LNCaP clone FGC (cell line): ENCODE results near the gene PDGFC.

Experiments used
- DNase-seq: peaks from one replicate; pipeline ENCODE4 v3.0.0-alpha.2; 2011; ENCODE audit warnings: low read depth
- H3K4me3 ChIP-seq: 2 replicates; pipeline ENCODE4 v1.5.1; 2011; ENCODE audit warnings: mild to moderate bottlenecking, low read depth, low read length, control low read depth
- TF ChIP-seq, protein P1 (sequence below): IDR thresholded peaks from 2 replicates; pipeline ENCODE4 v1.5.1; 2012; ENCODE audit warnings: mild to moderate bottlenecking; ENCODE audit not compliant: control insufficient read depth, insufficient read depth; ENCODE audit errors: extremely low read depth

The PDGFC gene

DNA sequence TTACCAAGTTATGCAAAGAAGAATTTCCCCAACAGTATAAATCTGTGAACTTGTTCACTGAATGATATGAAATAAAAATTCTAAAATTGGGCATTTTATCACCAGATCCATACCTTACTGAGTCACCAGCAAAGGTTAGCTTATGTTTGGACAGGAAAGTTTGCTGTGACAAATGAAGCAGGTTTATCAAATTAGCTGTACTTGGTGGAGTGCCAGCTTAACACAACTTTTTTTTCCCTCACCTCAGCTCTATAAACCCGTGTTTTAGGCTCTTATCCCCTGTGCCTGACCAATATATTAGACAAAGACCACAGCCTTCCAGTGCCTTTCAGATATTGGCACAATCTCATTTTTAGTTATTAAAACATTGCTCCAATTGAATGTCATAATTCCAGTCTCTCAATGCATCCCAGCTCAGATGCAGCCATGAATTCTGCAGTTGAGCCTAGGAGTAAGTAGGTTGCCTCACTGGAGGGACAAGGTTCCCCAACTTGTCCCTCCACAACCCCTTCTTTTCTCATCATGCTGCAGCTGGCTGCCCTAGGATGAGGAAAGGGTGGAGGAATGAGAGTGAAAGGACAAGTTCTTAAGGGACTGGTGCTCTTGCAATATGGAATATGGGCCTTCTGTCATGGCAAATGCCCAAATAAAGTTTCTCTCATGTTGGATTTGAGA lies 27.0 kb upstream of the PDGFC start:
- no peak overlapping the region for H3K4me3 ChIP-seq
- no peak for DNase-seq
- TF ChIP-seq, protein P1, sequence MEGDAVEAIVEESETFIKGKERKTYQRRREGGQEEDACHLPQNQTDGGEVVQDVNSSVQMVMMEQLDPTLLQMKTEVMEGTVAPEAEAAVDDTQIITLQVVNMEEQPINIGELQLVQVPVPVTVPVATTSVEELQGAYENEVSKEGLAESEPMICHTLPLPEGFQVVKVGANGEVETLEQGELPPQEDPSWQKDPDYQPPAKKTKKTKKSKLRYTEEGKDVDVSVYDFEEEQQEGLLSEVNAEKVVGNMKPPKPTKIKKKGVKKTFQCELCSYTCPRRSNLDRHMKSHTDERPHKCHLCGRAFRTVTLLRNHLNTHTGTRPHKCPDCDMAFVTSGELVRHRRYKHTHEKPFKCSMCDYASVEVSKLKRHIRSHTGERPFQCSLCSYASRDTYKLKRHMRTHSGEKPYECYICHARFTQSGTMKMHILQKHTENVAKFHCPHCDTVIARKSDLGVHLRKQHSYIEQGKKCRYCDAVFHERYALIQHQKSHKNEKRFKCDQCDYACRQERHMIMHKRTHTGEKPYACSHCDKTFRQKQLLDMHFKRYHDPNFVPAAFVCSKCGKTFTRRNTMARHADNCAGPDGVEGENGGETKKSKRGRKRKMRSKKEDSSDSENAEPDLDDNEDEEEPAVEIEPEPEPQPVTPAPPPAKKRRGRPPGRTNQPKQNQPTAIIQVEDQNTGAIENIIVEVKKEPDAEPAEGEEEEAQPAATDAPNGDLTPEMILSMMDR = no peak

DNA sequence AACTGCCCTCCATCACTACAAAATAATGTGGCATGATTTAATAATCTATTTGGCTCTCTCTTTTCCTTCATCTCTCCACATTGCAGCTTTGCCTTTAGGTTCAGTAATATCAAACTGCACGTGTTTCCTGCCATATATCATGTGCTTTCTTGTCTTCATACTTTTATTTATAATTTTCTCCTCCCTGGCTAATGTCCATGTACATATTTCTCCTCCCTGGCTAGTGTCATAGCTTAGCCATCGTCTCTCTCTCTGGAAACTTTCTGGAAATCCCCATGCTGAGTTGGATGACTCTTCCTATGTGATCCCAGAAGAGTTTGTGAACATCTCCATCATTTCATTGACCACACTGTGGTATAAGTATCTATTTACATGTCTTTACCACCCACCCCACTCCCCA lies 21.3 kb upstream of the PDGFC start:
- TF ChIP-seq, protein P1 = no peak
- DNase-seq = no peak
- no peak overlapping the region for H3K4me3 ChIP-seq

DNA sequence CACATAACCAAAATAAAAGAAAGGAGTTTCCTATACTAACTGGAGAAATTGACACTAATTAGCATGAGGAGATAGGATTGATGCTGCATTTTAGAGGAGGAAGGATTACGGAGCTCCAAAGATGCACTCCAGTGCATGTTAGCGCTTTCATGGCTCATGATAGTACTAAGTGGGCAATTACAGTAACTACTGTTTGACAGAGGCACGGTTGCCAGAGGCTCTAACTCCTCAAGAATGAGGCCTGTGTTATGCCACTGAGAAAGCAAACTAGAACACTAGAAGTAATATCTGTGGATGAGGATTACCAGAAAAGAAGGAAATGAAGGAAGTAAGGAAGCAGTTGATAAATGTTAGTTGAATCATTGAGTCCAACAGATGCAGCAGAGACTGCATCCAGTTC lies 19.6 kb upstream of the PDGFC start:
- DNase-seq = no peak
- TF ChIP-seq, protein P1 = no peak
- no peak overlapping the region for H3K4me3 ChIP-seq

DNA sequence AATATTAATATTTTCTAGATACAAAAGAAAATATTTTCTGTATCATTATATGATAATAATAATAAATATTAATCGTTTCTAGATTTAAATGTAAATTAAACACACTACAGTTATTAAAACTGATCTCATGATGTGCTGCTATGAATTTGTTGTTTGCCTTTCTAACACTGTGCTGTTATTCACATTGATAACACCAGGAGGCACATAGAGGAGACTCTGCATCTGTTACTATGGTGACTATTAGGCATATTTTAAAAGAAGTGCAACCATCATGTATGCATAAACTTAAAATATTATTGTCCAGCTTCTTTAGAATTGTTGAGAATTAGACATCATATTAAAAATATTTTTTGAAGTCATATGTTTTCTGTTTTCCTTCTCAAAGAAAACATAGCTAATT lies 11.8 kb upstream of the PDGFC start:
- no peak for DNase-seq
- no peak overlapping the region for H3K4me3 ChIP-seq
- TF ChIP-seq, protein P1 = peak; percentile 36

DNA sequence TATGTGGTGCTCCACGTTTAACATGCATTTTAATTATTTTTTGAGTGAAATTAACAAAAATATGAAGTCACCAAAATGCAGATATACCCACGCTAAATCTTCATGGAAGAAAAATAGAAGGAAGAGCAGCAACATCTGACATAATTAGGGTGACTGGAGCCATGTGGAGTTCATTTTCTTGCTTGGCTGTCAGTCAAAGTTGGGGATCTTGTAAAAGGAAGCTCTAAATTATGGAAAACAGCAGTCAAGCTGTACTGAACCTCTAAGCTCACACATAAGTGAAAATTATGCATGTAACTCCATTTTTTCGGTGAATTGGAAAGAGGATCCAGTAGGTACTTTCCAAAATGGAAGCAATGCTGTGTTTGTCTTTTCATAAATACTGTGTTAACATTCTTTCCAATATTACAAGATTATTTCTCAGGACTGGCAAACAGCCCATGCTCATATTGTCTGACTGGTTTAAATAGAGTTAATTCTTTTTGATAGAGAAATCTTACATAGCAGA lies 9.7 kb upstream of the PDGFC start:
- TF ChIP-seq, protein P1 = no peak
- DNase-seq = no peak

DNA sequence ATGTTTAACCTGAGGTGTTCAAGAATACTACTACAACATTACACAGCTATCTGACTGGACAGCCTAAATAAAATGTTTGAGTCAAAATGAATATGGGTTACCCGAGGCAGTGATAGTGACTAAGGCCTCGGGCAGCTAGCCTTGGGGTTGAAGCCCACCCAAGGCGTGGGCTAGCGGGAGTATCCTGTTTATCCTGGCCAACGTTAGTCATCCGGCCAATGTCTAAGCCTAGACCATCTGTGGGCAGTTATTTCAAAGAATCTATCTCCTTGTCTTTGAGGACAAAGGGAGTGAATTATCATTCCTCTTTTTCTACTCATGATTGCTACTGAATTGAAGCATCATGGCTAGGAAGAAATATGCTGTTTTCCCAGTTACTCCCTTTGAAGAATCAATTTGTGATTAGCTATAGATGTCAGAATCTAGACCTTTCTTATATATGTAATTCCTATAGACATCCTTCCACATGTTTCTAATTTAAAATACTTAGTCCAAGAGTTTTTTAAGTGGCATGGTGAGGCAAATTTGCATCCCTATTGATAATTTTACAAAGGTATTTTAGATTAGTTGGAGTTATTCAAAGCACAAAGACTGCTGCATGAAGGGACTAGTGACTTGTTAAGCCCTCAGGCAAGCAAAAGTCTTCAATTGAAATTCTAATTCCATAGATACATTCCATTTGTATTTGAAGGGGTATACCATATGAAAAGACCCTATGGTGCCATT lies 6.0 kb upstream of the PDGFC start:
- no peak overlapping the region for H3K4me3 ChIP-seq
- no peak for DNase-seq
- TF ChIP-seq, protein P1 = no peak

More for the DNA sequence above, 9.7 kb upstream of the PDGFC start:
- H3K4me3 ChIP-seq = no peak overlapping the region
